GM12878 (cell line): ENCODE results near the gene GALK1. TPM values are rescaled to one million over a fixed set of nuclear protein-coding genes. Genes with fewer than 3 reads are reported as not detected.

Source experiments
- ATAC-seq: fragments of 200-7000 bp; cut with Tn5 transposase; 3 replicates; pipeline ENCODE4 v1.9.1; 2020; ENCODE audit warnings: mild to moderate bottlenecking, moderate library complexity
- BruUV-seq: library from RNA; stranded (reverse); fragments of 400-500 nt; replicated peaks from 2 replicates; lab custom pipeline; 2021; lab: Mats Ljungman, UMichigan
- CTCF ChIA-PET: fragments of 300-600 bp; sonication (Branson Sonifier 250); formaldehyde crosslinking; extraction: SDS; loops from one replicate; lab custom pipeline; 2021; ENCODE audit warnings: inconsistent platforms; lab: Yijun Ruan, JAX
- POLR2A ChIA-PET: fragments of 350-600 bp; formaldehyde crosslinking; extraction: SDS; loops from one replicate; lab custom pipeline; 2021; ENCODE audit warnings: inconsistent platforms; lab: Charles Lee
- RAD21 ChIA-PET: fragments of 300-600 bp; sonication (Branson Sonifier 250); formaldehyde crosslinking; loops from one replicate; lab custom pipeline; 2023; ENCODE audit warnings: antibody characterized with exemption; ENCODE audit not compliant: unreplicated experiment; lab: Charles Lee
- SMC1A ChIA-PET: fragments of 300-600 bp; sonication (Branson Sonifier 250); formaldehyde crosslinking; loops from one replicate; lab custom pipeline; 2023; ENCODE audit not compliant: unreplicated experiment, uncharacterized antibody; lab: Charles Lee
- DNase-seq: peaks from one replicate; pipeline ENCODE4 v3.0.0-alpha.2; 2011; ENCODE audit warnings: low read depth, low spot score
- FAIRE-seq: peaks from 3 replicates; lab custom pipeline; 2011; peaks lifted over from hg19 to GRCh38; lab: Jason Lieb, UNC
- H2AFZ ChIP-seq: 2 replicates; pipeline ENCODE4 v1.6.0; 2011; ENCODE audit warnings: low read depth, low read length, control low read depth; ENCODE audit not compliant: control insufficient read depth
- H3K27ac ChIP-seq: 2 replicates; pipeline ENCODE4 v1.5.1; 2011; ENCODE audit warnings: control low read depth; ENCODE audit not compliant: control insufficient read depth, insufficient read depth
- H3K27me3 ChIP-seq, 2 experiments: replicated peaks in 1 of 2; 2 replicates each; pipeline versions ENCODE4 v1.6.0 to v1.6.1; 2011; ENCODE audit warnings: low read length in 1 of 2; ENCODE audit not compliant: control insufficient read depth in 2 of 2, insufficient read depth in 2 of 2
- H3K36me3 ChIP-seq, 2 experiments: 2 replicates each; pipeline ENCODE4 v1.5.1; 2011; ENCODE audit warnings: low read length in 1 of 2; ENCODE audit not compliant: control insufficient read depth in 2 of 2, insufficient read depth in 2 of 2
- H3K4me1 ChIP-seq: 2 replicates; pipeline ENCODE4 v1.6.1; 2011; ENCODE audit warnings: mild to moderate bottlenecking, low read length, moderate library complexity, mixed read lengths; ENCODE audit not compliant: control insufficient read depth, insufficient read depth
- H3K4me2 ChIP-seq: 2 replicates; pipeline ENCODE4 v1.6.0; 2011; ENCODE audit warnings: control low read depth; ENCODE audit not compliant: control insufficient read depth, insufficient read depth
- H3K4me3 ChIP-seq: fragments of 200-600 bp; sonication (generic); 2 replicates; pipeline ENCODE4 v1.5.1; 2016
- H3K79me2 ChIP-seq: 2 replicates; pipeline ENCODE4 v1.6.0; 2011; ENCODE audit warnings: low read length; ENCODE audit not compliant: control insufficient read depth, insufficient read depth
- H3K9ac ChIP-seq: 2 replicates; pipeline ENCODE4 v1.8.0; 2011; ENCODE audit warnings: low read length, control low read depth, mixed read lengths; ENCODE audit not compliant: control insufficient read depth, insufficient read depth
- H3K9me3 ChIP-seq: replicated peaks from 3 replicates; pipeline ENCODE4 v1.5.1; 2011; ENCODE audit warnings: mild to moderate bottlenecking, low read length; ENCODE audit not compliant: control insufficient read depth, insufficient read depth
- H4K20me1 ChIP-seq: 2 replicates; pipeline ENCODE4 v1.6.0; 2011; ENCODE audit not compliant: control insufficient read depth, insufficient read depth
- CBX5 ChIP-seq: sonication (generic); IDR thresholded peaks from 2 replicates; pipeline ENCODE4 v1.6.1; 2016; ENCODE audit warnings: low read depth, moderate library complexity, mild to moderate bottlenecking, inconsistent platforms
- HDGF ChIP-seq: fragments of 450-650 bp; IDR thresholded peaks from 2 replicates; pipeline ENCODE4 v1.6.1; 2016; ENCODE audit warnings: antibody characterized with exemption
- KLF5 ChIP-seq: fragments of 450-650 bp; IDR thresholded peaks from 2 replicates; pipeline ENCODE4 v1.6.1; 2014; ENCODE audit warnings: mild to moderate bottlenecking; ENCODE audit not compliant: partially characterized antibody
- NKRF ChIP-seq: fragments of 450-650 bp; conservative IDR thresholded peaks from 2 replicates; pipeline ENCODE4 v1.6.1; 2017; ENCODE audit warnings: mild to moderate bottlenecking, moderate library complexity
- PBX3 ChIP-seq: IDR thresholded peaks from 2 replicates; pipeline ENCODE4 v1.6.1; 2011; ENCODE audit warnings: mild to moderate bottlenecking, low read depth, low read length, moderate library complexity; ENCODE audit not compliant: insufficient replicate concordance
- RBBP5 ChIP-seq: fragments of 200-600 bp; sonication (generic); conservative IDR thresholded peaks from 2 replicates; pipeline ENCODE4 v1.6.1; 2016
- RCOR1 ChIP-seq: conservative IDR thresholded peaks from 2 replicates; pipeline ENCODE4 v1.6.1; 2012; ENCODE audit warnings: low read depth, low read length, improper control_type of control experiment
- SP1 ChIP-seq: IDR thresholded peaks from one replicate; pipeline ENCODE4 v1.6.1; 2011; ENCODE audit warnings: low read depth, low read length
- SUPT20H ChIP-seq: IDR thresholded peaks from 2 replicates; pipeline ENCODE4 v1.6.1; 2011; ENCODE audit warnings: low read depth, mild to moderate bottlenecking, low read length, moderate library complexity, borderline replicate concordance; ENCODE audit not compliant: control insufficient read depth
- TCF12 ChIP-seq: IDR thresholded peaks from 2 replicates; pipeline ENCODE4 v1.6.1; 2011; ENCODE audit warnings: low read depth, mild to moderate bottlenecking, low read length
- ZNF592 ChIP-seq: fragments of 450-650 bp; IDR thresholded peaks from 2 replicates; pipeline ENCODE4 v1.6.1; 2017; ENCODE audit warnings: mild to moderate bottlenecking, moderate library complexity
- WGBS: methylation state at CpG from one replicate; pipeline ENCODE4 v1.1.6; 2016; ENCODE audit warnings: low lambda C conversion rate; ENCODE audit not compliant: insufficient replicate concordance, insufficient coverage; ENCODE audit errors: missing lambda C conversion rate; 5-methylcytosine and 5-hydroxymethylcytosine counted together
- in situ Hi-C: fragments of 300-500 bp; cut with MboI; formaldehyde crosslinking; loops from 9 replicates; pipeline ENCODE4 v1.14.3; 2018; ENCODE audit warnings: mixed read lengths
- intact Hi-C: fragments of 100-400 bp; cut with micrococcal nuclease; formaldehyde crosslinking; loops from one replicate; pipeline ENCODE4 v1.14.2; 2022; ENCODE audit not compliant: unreplicated experiment
- polyA plus RNA-seq, 11 experiments: library from polyadenylated mRNA; depleted of rRNA in 4 of 11; unstranded in 6 of 11; stranded (reverse) in 5 of 11; fragments of >200 nt; fragmentation: Nextera tagmentation in 4 of 11; fragmentation: Illumina TruSeq in 1 of 11; extraction: Ambion mirVana in 4 of 11; extraction: Trizol in 1 of 11; gene quantifications; 1 replicate in 1 of 11; 2 replicates in 10 of 11; pipeline versions ENCODE4 v1.2.1 to v1.2.3, GENCODE V29; 2011 to 2016; ENCODE audit warnings: inconsistent platforms in 2 of 11, missing spikeins in 2 of 11, low read depth in 1 of 11
- total RNA-seq, 4 experiments: library from RNA; depleted of rRNA in 3 of 4; stranded (reverse); fragments of >200 nt in 3 of 4; fragmentation: Illumina TruSeq in 1 of 4; extraction: Trizol in 1 of 4; gene quantifications; 2 replicates each; pipeline versions ENCODE4 v1.2.1 to v1.2.3, GENCODE V29; 2013 to 2021
- TF ChIP-seq, protein P1 (sequence below): fragments of 450-650 bp; IDR thresholded peaks from 2 replicates; pipeline ENCODE4 v1.6.1; 2014; ENCODE audit warnings: mild to moderate bottlenecking

The GALK1 gene
- total and polyA plus RNA-seq, 10 of the 15 experiments (the other 5 are each of a cell fraction or from before 2014, with no cell fraction given) = 0.21 to 43.8 (median 21.4) TPM

DNA sequence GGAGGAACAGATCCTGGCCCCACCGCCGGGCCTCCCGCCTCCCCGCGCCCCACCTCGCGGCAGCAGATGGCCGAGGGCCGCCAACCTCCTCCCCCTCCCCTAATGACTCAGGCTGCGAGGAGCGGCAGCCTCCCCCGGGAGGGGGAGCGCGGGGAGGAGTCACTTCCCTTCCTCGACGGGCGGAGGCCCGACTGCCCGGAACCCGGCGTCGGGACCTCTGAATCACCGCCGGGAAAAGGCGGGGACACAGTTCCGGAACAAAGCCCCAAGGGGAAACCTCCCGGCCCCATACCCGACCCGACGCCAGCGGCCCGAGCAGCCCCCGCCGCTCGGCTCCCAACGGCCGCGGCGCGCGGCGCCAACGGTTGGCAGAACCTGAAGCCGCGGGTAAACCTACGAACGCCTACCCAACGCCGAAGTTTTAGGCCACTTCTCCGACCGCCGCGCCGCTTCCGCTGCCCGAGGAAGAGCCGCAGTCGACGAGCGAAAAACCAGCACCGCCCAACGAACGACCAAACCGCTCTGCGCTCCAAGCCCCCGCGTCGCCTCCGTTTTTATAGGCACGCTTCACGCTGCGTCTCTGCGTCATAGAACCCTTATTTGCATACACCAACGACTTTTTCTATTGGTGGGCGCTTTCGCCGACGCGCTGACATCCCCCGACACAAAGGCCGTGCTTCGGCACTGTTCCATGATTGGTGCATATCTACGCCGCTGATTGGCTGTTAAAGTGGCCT lies 14.4 kb upstream of the GALK1 start:
- SMC1A ChIA-PET = interaction anchor here (0.6 to 2.4 kb wide), 9 partner anchors 11 to 114 kb away, joined by 3 to 10 read pairs (median 4); partner anchors contain the start of genes GALK1, UNC13D and WBP2
- DNase-seq (peak; percentile 100), ATAC-seq (peak; percentile 81), FAIRE-seq (peak; percentile 99)
- Histone ChIP-seq H3K27ac (peak overlapping the region; percentile 90), H3K4me2 (no peak overlapping the region), H3K27me3 (no peaks in the 10 kb centered on the region), H4K20me1 (peaks cover 10% of the 10 kb centered on the region), H2AFZ (no peak overlapping the region), H3K9me3 (no peaks in the 10 kb centered on the region), H3K4me3 (peak overlapping the region; percentile 88), H3K9ac (peak overlapping the region; percentile 91), H3K36me3 (peaks cover 0 to 18% of the 10 kb centered on the region in 2 experiments), H3K79me2 (peaks cover 33% of the 10 kb centered on the region), H3K4me1 (peaks cover 16% of the 10 kb centered on the region)
- WGBS = under 1% methylated on average over 83 of the region's 84 CpGs
- CTCF ChIA-PET = interaction anchor here (0.6 to 5.4 kb wide), 21 partner anchors 10 to 198 kb away, joined by 3 to 32 read pairs (median 4); partner anchors contain the start of genes GALK1 and UNC13D
- RAD21 ChIA-PET = interaction anchor here (0.6 to 2.1 kb wide), 13 partner anchors 13 to 117 kb away, joined by 3 to 17 read pairs (median 4); partner anchors contain the start of genes GALK1, TRIM65, UNC13D and WBP2
- POLR2A ChIA-PET = interaction anchor here (0.6 to 5.3 kb wide), 25 partner anchors 8 to 670 kb away, joined by 3 to 40 read pairs (median 5); partner anchors contain the start of genes GALK1, RECQL5, SAP30BP and UNC13D
- in situ Hi-C loops = no loop called here
- no TSS peak for BruUV-seq
- intact Hi-C loops = loop anchor here (2.0 to 5.0 kb wide), 2 partner anchors 75 to 118 kb away; partner anchors contain the start of genes TRIM65 and WBP2
- TF ChIP-seq SP1 (peak; percentile 94), PBX3 (peak; percentile 69), ZNF592 (no peak), CBX5 (peak; percentile 28; the same call in 1 of the 2 replicates), SUPT20H (no peak), KLF5 (peak; percentile 96), RBBP5 (no peak), HDGF (no peak; the same call in 1 of the 2 replicates), RCOR1 (peak; percentile 95), TCF12 (peak; percentile 91), NKRF (peak; percentile 98)
- TF ChIP-seq, protein P1, sequence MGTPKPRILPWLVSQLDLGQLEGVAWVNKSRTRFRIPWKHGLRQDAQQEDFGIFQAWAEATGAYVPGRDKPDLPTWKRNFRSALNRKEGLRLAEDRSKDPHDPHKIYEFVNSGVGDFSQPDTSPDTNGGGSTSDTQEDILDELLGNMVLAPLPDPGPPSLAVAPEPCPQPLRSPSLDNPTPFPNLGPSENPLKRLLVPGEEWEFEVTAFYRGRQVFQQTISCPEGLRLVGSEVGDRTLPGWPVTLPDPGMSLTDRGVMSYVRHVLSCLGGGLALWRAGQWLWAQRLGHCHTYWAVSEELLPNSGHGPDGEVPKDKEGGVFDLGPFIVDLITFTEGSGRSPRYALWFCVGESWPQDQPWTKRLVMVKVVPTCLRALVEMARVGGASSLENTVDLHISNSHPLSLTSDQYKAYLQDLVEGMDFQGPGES = peak; percentile 85
